Gastroesophageal sphincter (tissue), 3 donors: ENCODE results near the gene RBPJ.

Source experiments
- CTCF ChIP-seq, 4 experiments: fragments of 200-600 bp in 2 of 4; fragments of 450-650 bp in 2 of 4; sonication (generic) in 1 of 4; IDR thresholded peaks; one replicate each; pipeline ENCODE4 v1.5.1; 2017 to 2019; ENCODE audit warnings: antibody characterized with exemption in 4 of 4, mild to moderate bottlenecking in 2 of 4, moderate library complexity in 2 of 4
- POLR2A ChIP-seq, 2 donors: fragments of 450-650 bp; IDR thresholded peaks; one replicate each; pipeline ENCODE4 v1.6.1; 2017; ENCODE audit warnings: antibody characterized with exemption in 2 of 2, mild to moderate bottlenecking in 2 of 2, moderate library complexity in 1 of 2

- peak; percentile 45 to 74 (median 69) for TF ChIP-seq CTCF (IDR thresholded peaks at IDR 0.05)
- no peak for TF ChIP-seq POLR2A (IDR thresholded peaks at IDR 0.05)
Measured at GRCh38 chr4:26410385-26411293, 89.8 kb downstream of the RBPJ start.
